Measurements from ENCODE around the gene SLC43A1. TPM values are rescaled to one million over a fixed set of nuclear protein-coding genes. Genes with fewer than 3 reads are reported as not detected.
A peak's percentile ranks its signal among the peaks of the same experiment; 100 is the strongest.

Gene SLC43A1
- total RNA-seq, 1 experiment from 2014 or later, result 10.1 TPM

DNA sequence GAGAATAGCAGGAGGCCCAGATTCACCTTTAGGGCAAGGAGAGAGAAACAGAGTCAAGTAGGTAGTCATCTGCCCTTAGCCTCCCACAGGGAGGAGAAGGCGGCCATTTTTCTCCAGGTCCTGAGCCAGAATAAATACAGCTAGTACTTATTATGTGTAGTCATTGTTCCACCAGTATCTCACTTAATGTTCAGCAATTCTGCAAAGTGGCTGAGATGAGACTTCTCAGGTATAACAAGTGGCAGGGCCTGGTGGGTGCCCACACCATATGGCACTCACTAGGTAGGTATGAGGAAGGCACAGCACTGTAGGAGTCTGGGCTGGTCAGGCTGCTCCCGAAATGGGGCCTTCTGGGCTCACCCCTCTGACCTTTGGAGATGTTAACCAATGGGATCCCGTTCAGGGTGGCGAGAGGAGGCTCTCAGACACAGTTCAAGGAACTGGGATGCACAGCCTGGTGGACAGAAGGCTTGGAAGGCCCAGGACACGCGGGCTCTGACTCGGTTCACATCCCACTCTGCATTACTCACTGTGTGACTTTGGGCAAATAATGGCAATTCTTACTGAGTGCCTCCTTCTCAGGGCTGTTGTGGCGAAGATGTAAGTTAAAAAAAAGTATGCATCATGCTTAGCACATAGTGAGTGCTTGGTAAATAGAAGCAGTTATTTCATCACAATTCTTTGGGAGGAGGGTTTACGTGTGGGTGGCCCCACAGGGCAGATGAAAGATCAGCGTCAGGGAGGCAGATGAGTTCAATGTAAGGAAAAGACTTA lies 30.1 kb downstream of the SLC43A1 start:
- in situ Hi-C loops (cut with HindIII; ENCODE audit: low pct_unique_long_range_greater_than_20kb, low sequenced_read_pairs), result no loop called here
- no peak for DNase-seq (ENCODE audit: low read depth, low spot score)

DNA sequence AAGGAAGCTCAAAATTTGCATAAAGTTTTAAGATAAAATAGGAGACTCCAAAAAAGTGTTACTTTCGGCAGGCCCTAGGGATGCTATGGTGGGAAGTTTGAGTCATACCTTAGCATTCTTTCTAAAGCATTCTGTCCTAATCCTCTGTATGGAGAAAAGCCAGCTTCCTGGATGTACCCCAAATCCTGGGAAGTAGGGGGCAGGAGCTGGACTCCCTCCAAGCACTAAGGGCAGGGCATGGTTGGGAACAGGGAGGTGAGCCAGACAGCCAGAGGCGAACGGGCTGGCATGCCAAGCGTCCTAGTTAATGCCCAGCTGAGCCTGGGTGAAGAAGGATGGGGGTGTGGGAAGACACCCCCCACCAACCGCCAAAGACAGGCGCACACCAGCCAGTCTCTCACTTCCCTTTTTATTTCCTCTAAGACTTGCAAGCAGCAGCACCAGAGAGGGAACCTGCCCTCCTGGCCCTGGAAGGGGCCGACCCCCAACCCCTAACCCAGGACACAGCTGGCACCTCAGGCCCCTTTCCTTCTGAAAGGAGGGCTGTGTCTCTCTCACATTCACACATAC lies 31.3 kb downstream of the SLC43A1 start:
- DNase-seq (ENCODE audit: low read depth, low spot score), result no peak
- in situ Hi-C loops (cut with HindIII; ENCODE audit: low pct_unique_long_range_greater_than_20kb, low sequenced_read_pairs), result no loop called here

DNA sequence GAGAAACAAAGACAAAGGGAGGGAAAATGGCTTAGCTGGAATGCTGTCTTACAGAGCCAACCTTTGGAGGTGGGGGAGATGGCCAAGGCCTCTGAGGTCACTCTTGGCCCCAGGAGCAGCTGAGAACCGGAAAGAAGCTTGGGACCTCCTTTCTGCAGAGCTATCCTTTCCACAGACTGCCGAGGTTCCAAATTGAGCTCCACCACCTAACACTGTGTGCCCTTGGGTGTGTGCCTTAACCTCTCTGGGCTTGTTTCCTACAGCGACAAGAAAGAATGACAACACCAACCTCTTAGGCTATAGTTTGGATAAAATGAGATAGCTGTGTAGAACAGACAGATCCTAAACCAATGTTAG lies 32.0 kb downstream of the SLC43A1 start:
- no peak for DNase-seq (ENCODE audit: low read depth, low spot score)

DNA sequence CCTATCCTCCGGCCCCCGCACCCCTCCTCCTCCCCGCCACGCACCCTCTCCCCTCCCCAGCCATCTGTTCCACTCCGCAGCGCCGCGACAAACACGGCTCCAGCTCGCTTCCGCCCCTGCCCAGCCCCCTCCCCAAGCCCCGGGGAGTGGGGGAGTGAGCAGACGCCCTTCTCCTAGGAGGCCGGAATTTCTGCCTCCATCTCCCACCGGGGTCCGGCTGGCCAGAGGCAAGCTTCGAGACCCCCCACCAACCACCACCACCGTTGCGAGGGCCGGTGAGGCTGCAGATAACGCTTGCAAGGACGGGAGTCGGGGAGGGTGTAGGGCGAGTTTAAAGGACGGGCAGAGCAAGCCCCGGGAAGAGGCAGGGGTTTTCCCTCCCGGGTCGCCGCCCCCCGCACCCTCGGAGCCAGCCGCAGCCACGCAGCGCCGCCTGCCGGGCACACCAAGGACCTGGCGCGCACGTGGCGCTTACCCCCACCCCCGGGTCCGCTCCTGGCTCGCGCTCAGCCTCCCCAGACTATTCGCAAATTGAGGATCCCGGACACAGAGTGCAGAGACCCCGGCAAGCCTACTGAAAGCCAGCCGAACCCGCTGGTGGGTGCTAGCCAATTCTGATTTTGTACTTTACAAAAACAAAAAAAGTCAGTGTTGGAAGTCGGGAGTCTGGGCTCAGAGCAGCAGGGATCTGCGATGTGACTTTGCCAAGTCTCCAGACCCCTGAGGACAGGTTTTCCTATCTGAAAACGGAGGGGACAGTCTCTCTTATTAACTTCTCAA lies 32.5 kb downstream of the SLC43A1 start:
- in situ Hi-C loops (cut with HindIII; ENCODE audit: low pct_unique_long_range_greater_than_20kb, low sequenced_read_pairs), result no loop called here
- no peak for DNase-seq (ENCODE audit: low read depth, low spot score)

More for the DNA sequence above, 32.0 kb downstream of the SLC43A1 start:
- in situ Hi-C loops (cut with HindIII; ENCODE audit: low pct_unique_long_range_greater_than_20kb, low sequenced_read_pairs), result no loop called here

DNA sequence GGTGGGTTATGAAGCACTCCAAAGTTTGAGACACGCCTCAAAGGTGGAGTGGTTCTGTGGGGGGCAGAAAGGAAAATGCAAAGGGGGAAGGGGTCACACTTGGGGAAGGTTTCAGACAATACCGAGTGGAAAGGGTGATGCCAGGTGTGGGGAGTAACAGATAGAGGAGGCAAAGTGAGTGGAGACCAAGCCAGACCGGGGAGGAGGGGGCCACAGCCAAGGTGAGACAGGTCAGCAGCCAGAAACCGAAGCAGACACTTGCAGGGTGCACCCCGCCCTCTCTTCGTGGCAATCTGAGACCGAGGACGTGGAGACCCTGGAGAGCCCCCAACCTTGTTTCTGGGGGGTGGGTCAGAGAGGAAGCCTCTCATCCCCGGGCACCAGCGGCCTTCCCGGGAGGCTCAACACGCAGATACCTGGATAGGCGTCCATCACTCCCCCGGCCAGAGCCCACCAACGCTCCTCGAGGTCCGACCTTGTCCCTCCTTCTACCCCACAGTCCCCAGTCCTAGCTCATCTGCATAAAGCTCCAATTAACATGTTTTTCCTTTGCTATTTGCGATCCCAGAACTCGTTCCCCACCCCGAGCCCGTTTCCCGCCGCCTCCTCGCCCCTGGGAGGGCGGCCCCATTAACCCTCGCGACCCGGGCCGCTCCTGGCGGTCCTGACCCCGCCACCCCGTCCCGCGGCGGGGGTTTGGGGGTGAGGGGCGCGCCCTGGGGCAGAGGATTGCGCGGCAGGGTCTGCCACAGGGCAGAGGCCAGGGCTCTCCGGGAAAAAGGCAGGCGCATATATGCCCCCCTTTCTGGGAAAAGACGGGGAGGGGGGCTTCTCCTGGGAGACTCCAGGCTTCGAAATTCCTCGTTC lies 33.4 kb downstream of the SLC43A1 start:
- DNase-seq (ENCODE audit: low read depth, low spot score), result no peak
- in situ Hi-C loops (cut with HindIII; ENCODE audit: low pct_unique_long_range_greater_than_20kb, low sequenced_read_pairs), result no loop called here

DNA sequence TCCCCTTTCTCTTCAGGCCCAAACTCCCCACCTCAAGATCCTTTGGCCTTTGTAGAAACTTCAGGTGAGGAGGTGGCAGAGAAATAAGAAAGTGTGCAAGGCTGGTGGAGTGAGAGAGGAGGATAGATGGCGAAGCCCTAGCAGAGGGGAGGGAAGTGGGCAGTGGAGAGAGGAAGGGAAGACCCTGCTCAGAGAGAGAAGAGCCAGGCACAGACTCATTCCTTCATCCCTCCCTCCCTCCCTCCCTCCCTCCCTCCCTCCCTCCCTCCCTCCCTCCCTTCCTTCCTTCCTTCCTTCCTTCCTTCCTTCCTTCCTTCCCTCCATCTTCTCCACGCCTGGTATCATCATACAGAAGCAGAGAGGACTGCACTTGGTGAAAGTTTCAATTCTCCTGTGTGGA lies 34.2 kb downstream of the SLC43A1 start:
- no peak for DNase-seq (ENCODE audit: low read depth, low spot score)
- in situ Hi-C loops (cut with HindIII; ENCODE audit: low pct_unique_long_range_greater_than_20kb, low sequenced_read_pairs), result no loop called here

DNA sequence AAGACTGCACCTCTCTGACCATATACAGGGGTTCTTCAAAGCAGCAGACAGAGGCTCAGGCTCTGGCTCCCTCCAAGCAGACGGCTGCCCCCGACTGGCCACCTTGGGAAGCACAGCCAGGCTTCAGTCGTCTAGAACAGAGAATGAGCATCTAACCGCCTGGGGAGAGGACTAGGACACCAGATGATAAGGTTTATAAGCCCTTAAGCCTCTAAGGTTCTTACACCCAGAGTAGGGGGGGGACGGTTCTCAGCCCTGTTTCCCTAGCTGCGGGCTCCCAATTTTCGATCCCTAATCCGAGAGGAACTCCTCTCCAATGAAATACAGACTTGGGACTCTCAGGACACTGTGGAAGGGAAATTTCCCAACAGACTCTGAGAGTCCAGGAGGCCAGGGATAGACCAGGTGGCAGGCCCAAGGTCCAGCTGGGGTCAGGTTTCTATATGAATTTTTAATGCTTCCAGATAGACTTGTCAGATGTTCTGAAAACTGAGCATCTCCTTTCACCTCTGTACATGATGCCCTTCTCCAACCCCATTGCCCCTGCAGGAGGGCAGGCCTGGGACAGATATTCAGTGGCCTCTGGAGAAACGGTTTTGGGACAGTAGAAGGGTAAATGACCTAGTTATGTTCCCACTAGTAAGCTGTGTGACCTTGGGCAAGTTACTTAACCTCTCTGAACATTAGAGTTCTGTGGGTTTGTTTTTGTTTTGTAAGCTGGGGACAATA lies 34.9 kb downstream of the SLC43A1 start:
- peak; percentile 73 for DNase-seq (ENCODE audit: low read depth, low spot score)
- in situ Hi-C loops (cut with HindIII; ENCODE audit: low pct_unique_long_range_greater_than_20kb, low sequenced_read_pairs), result no loop called here

DNA sequence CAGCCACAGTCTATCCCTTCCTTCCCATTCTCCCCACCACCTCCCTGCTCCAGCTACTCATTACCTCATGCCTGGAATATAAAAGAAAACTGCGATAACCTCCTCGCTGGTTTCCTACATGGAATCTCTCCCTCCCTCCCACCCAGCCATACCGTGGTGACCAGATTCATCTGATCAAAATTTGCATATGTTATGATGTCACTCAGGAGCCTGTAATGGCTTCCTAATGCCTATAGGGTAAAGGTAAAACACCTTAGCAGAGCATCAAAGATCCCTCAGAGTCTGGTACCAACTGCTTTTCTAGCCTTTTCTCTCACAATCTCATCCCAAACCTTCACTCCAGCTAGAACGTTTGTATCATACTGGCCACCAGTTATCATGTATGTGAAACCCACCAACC lies 35.6 kb downstream of the SLC43A1 start:
- in situ Hi-C loops (cut with HindIII; ENCODE audit: low pct_unique_long_range_greater_than_20kb, low sequenced_read_pairs), result no loop called here
- DNase-seq (ENCODE audit: low read depth, low spot score), result no peak

DNA sequence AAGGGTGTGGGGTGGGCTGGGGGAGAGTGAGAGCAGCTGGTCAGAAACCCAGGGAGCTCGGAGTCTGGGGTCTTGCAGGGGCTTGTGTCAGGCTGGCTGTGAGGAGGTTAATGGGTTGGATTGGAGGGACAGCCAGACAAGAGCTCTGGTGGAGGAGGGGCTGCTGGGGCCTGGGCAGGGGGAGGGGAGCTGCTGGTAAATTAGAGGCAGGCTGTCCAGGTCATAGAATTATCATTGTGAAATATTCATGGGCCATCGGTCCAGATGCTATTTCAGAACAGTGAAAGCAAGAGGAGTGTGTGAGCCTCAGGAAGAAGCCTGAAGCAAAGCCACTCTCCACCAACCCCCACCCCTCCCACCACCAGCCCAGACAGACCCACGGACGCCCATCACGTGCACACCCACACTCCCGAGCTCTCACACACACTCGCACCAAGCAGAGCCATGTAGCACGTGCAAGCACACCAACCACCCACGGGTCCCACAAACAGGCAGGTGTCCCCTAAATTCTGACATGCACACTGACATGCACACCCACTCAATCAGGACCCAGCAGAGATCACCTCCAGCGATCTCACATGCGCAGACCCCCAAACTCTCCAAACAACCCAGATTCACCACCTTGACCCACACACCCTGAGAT lies 36.4 kb downstream of the SLC43A1 start:
- DNase-seq (ENCODE audit: low read depth, low spot score), result no peak
- in situ Hi-C loops (cut with HindIII; ENCODE audit: low pct_unique_long_range_greater_than_20kb, low sequenced_read_pairs), result no loop called here

DNA sequence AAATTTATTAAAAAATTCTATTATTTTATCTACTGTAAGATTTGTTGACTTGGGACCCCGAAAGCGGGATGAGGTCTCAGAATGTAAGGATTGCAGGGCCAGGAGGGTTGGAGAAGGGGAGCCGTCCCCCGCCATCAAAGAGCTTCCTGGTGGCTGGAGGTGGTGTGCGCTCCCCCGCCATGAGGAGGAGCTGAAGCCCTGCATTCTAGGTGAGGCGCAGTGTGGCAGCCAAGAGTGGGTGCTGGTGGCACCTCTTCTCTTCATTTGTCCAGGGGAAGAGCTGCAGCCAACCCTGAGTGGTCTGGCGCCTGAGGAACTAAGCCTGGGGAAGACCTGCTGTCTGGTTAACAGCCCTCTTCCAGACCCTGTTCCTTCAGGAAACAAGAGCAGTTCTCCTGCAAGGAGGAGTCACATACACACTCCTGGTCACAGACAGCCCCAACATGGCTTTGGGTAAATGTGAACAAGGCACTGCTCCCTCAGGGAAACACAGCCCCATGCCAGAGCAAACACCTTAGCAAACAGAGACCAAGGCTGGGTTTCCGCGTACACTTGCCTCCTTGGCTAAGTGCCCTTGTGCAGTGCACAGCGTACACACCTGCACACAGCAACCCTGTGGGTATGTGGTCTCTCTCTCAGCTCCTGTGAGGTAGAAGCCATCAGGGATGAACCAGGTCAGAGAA lies 37.9 kb downstream of the SLC43A1 start:
- no peak for DNase-seq (ENCODE audit: low read depth, low spot score)
- in situ Hi-C loops (cut with HindIII; ENCODE audit: low pct_unique_long_range_greater_than_20kb, low sequenced_read_pairs), result no loop called here

DNA sequence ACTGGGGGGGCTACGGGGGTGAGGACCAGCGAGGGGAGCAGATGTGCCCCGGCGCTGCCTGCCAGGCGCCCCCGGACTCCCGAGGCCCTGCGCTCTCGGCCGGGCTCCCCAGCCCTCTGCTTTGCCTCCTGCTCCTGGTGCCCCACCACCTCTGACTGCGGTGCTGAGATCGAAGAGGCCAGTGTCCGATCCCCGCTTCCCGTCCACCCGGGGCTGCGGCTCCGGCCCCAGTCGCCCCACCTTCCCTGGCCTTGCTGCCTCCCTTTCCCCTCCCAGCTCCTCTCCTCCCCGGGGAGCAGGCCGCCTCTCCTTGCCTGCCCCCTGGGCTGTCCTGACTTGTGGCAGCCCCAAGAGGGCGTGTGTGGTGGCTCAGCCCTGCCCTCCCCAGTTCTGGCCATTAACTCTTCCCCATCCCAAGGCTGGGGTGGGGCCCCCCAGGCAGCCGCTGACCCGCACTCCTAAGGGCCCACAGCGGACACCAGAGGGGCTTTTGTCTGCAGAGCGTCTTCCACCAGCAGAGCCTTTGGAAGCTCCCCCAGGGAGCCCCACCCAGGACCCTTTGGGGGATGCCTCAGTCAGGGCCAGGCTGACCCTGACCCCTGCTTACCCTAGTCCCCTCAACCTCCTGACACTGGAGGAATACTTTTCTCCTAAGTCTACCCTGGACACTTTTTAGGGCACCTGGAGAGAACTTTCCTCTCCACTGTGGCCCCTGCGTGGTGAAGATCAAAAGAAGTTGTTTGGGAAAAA lies 38.6 kb downstream of the SLC43A1 start:
- in situ Hi-C loops (cut with HindIII; ENCODE audit: low pct_unique_long_range_greater_than_20kb, low sequenced_read_pairs), result no loop called here
- DNase-seq (ENCODE audit: low read depth, low spot score), result no peak

DNA sequence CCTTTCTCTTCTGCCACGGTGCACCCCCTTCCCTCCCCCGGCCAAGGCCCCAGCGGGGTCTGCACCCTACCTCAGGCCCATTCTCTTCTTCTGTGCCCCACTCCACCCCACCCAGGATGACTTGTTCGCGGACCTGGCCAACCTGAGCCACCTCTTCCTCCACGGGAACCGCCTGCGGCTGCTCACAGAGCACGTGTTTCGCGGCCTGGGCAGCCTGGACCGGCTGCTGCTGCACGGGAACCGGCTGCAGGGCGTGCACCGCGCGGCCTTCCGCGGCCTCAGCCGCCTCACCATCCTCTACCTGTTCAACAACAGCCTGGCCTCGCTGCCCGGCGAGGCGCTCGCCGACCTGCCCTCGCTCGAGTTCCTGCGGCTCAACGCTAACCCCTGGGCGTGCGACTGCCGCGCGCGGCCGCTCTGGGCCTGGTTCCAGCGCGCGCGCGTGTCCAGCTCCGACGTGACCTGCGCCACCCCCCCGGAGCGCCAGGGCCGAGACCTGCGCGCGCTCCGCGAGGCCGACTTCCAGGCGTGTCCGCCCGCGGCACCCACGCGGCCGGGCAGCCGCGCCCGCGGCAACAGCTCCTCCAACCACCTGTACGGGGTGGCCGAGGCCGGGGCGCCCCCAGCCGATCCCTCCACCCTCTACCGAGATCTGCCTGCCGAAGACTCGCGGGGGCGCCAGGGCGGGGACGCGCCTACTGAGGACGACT lies 39.3 kb downstream of the SLC43A1 start:
- no peak for DNase-seq (ENCODE audit: low read depth, low spot score)
- in situ Hi-C loops (cut with HindIII; ENCODE audit: low pct_unique_long_range_greater_than_20kb, low sequenced_read_pairs), result no loop called here

DNA sequence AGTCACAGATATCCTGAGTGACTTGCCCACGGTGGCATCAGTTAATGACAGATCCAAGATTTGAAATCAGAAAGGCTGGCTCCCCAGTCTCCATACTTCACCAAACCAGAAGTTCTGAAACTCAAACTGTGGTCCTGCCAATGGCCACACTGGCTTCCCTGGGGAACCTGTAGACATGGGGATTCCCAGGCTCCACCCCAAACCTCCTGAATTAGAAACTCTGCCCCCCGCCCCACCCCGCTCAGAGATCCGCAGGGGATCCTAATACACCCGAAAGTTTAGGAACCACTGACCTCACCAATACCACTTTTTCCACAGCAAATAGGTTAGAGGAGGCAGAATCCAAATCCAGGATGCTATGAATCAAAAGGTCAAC lies 39.8 kb downstream of the SLC43A1 start:
- DNase-seq (ENCODE audit: low read depth, low spot score), result no peak
- in situ Hi-C loops (cut with HindIII; ENCODE audit: low pct_unique_long_range_greater_than_20kb, low sequenced_read_pairs), result no loop called here

DNA sequence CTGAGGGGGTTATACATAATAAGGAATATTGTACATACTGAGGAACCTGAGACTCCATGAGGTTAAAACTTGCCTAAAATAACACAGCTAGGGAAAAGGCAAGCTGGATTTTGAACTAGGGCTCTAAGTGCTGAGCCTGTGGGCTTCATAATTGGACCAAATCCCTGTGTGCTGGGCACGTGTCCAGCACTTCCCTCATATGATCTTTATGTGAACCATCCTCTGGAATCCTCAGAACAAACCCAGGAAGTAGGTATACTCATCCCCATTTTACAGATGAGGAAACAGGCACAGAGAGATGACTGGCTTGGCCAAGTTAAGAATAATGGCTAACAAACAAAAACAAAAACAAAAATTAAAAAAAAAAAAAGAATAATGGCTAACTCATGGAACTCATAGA lies 40.3 kb downstream of the SLC43A1 start:
- in situ Hi-C loops (cut with HindIII; ENCODE audit: low pct_unique_long_range_greater_than_20kb, low sequenced_read_pairs), result no loop called here
- no peak for DNase-seq (ENCODE audit: low read depth, low spot score)

DNA sequence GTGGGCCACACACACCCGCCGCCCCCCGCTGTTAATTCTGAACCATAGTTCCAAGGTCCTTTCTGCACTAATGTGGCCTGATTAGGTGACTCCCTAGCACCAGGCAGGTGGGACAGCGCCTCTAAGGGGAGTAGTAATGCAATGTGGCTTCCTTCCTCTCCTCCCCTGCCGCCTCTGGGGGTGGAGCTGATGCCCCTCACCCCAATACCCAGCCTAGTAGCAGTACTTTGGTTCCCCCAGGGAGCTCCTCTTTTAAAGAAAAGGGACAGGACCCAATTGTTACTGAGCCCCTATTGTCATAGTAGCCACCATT lies 40.7 kb downstream of the SLC43A1 start:
- in situ Hi-C loops (cut with HindIII; ENCODE audit: low pct_unique_long_range_greater_than_20kb, low sequenced_read_pairs), result no loop called here
- no peak for DNase-seq (ENCODE audit: low read depth, low spot score)
